Ishikawa (cell line): Measurements from ENCODE around the gene AP1S2.

Experiments used
- CEBPB ChIP-seq: IDR thresholded peaks from 2 replicates; pipeline ENCODE4 v1.6.1; 2012
- CREB1 ChIP-seq: IDR thresholded peaks from 2 replicates; pipeline ENCODE4 v1.6.1; 2012; ENCODE audit warnings: low read depth
- EP300 ChIP-seq: IDR thresholded peaks from 2 replicates; pipeline ENCODE4 v1.6.1; 2012; ENCODE audit warnings: borderline replicate concordance
- FOXM1 ChIP-seq: IDR thresholded peaks from 2 replicates; pipeline ENCODE4 v1.6.1; 2012; ENCODE audit warnings: low read depth, borderline replicate concordance
- MAX ChIP-seq: IDR thresholded peaks from 2 replicates; pipeline ENCODE4 v1.6.1; 2012
- RAD21 ChIP-seq: IDR thresholded peaks from 2 replicates; pipeline ENCODE4 v1.6.1; 2012; ENCODE audit warnings: low read depth
- REST ChIP-seq: IDR thresholded peaks from 2 replicates; pipeline ENCODE4 v1.6.1; 2012; ENCODE audit warnings: low read depth, mild to moderate bottlenecking
- TAF1 ChIP-seq: IDR thresholded peaks from 2 replicates; pipeline ENCODE4 v1.6.1; 2012; ENCODE audit warnings: low read depth, mild to moderate bottlenecking
- TCF12 ChIP-seq: IDR thresholded peaks from 2 replicates; pipeline ENCODE4 v1.6.1; 2012; ENCODE audit warnings: low read depth
- TEAD4 ChIP-seq: IDR thresholded peaks from 2 replicates; pipeline ENCODE4 v1.6.1; 2012
- USF1 ChIP-seq: IDR thresholded peaks from 2 replicates; pipeline ENCODE4 v1.6.1; 2012
- YY1 ChIP-seq: IDR thresholded peaks from 2 replicates; pipeline ENCODE4 v1.6.1; 2012; ENCODE audit warnings: low read depth
- ZBTB7A ChIP-seq: IDR thresholded peaks from 2 replicates; pipeline ENCODE4 v1.6.1; 2012; ENCODE audit warnings: low read depth

- no peak for TF ChIP-seq REST
- no peak for TF ChIP-seq CEBPB
- TF ChIP-seq RAD21, result no peak
- TF ChIP-seq TAF1, result no peak
- no peak for TF ChIP-seq FOXM1
- no peak for TF ChIP-seq EP300
- no peak for TF ChIP-seq ZBTB7A
- no peak for TF ChIP-seq MAX
- TF ChIP-seq YY1, result no peak
- no peak for TF ChIP-seq CREB1
- TF ChIP-seq TCF12, result no peak
- TF ChIP-seq TEAD4, result no peak
- TF ChIP-seq USF1, result no peak
Observed at GRCh38 chrX:15843960-15844359, 10.7 kb downstream of the AP1S2 start.
